Naive thymus-derived CD4-positive, alpha-beta T cell (primary cell): ENCODE data around the gene DOK6. TPM values are rescaled to one million over a fixed set of nuclear protein-coding genes. Genes with fewer than 3 reads are reported as not detected.

Experiments used
- ATAC-seq: fragments of 150-1000 bp; cut with Tn5 transposase; 2 replicates; pipeline ENCODE4 v1.10.0; 2021; ENCODE audit warnings: mild to moderate bottlenecking, moderate library complexity
- CTCF ChIA-PET: fragments of 350-600 bp; sonication (Branson Sonifier 250); formaldehyde crosslinking; loops from one replicate; lab custom pipeline; 2021; ENCODE audit warnings: antibody characterized with exemption; lab: Charles Lee
- POLR2A ChIA-PET: fragments of 350-600 bp; sonication (Branson Sonifier 250); formaldehyde crosslinking; loops from one replicate; lab custom pipeline; 2021; ENCODE audit warnings: antibody characterized with exemption, inconsistent platforms; lab: Charles Lee
- DNase-seq, 9 donors: peaks; one replicate each; pipeline versions ENCODE4 v3.0.0 to v3.0.0-alpha.2; 2020 to 2022; ENCODE audit warnings: mixed read lengths in 1 of 9
- H3K27ac ChIP-seq: one replicate; pipeline ENCODE4 v1.7.0; 2013; ENCODE audit warnings: mild to moderate bottlenecking, low read depth, low read length, moderate library complexity
- H3K27me3 ChIP-seq, 2 donors: one replicate each; pipeline ENCODE4 v1.7.0; 2013; ENCODE audit warnings: low read length in 2 of 2, mild to moderate bottlenecking in 2 of 2, moderate library complexity in 2 of 2; ENCODE audit not compliant: control insufficient read depth in 2 of 2, insufficient read depth in 2 of 2
- H3K36me3 ChIP-seq, 3 experiments: 1 replicate in 2 of 3; 2 replicates in 1 of 3; pipeline ENCODE4 v1.7.0; 2013; ENCODE audit warnings: low read length in 3 of 3, mild to moderate bottlenecking in 3 of 3, moderate library complexity in 1 of 3; ENCODE audit not compliant: insufficient read depth in 3 of 3, control insufficient read depth in 2 of 3
- H3K4me1 ChIP-seq, 2 donors: one replicate each; pipeline ENCODE4 v1.7.0; 2013; ENCODE audit warnings: low read length in 2 of 2, mild to moderate bottlenecking in 2 of 2, moderate library complexity in 1 of 2; ENCODE audit not compliant: control insufficient read depth in 2 of 2, insufficient read depth in 2 of 2
- H3K4me3 ChIP-seq: 2 replicates; pipeline ENCODE4 v1.7.0; 2013; ENCODE audit warnings: mild to moderate bottlenecking, low read length
- H3K9me3 ChIP-seq, 3 experiments: 1 replicate in 2 of 3; 2 replicates in 1 of 3; pipeline ENCODE4 v1.7.0; 2013; ENCODE audit warnings: low read length in 3 of 3; ENCODE audit not compliant: control insufficient read depth in 2 of 3
- H3K27ac Mint-ChIP-seq, 9 donors: one replicate each; pipeline ENCODE4 v1.8.0; 2020 to 2022; ENCODE audit warnings: mixed read lengths in 9 of 9, mild to moderate bottlenecking in 8 of 9, moderate library complexity in 5 of 9, inconsistent platforms in 2 of 9
- H3K27me3 Mint-ChIP-seq, 5 donors: one replicate each; pipeline ENCODE4 v1.8.0; 2021 to 2022; ENCODE audit warnings: mixed read lengths in 5 of 5, mild to moderate bottlenecking in 1 of 5
- H3K36me3 Mint-ChIP-seq, 5 donors: one replicate each; pipeline ENCODE4 v1.8.0; 2020 to 2022; ENCODE audit warnings: mixed read lengths in 5 of 5, mild to moderate bottlenecking in 3 of 5, inconsistent platforms in 1 of 5
- H3K4me1 Mint-ChIP-seq, 7 donors: one replicate each; pipeline ENCODE4 v1.8.0; 2020 to 2022; ENCODE audit warnings: mixed read lengths in 7 of 7, mild to moderate bottlenecking in 3 of 7, inconsistent platforms in 1 of 7
- H3K4me3 Mint-ChIP-seq, 10 donors: one replicate each; pipeline ENCODE4 v1.8.0; 2020 to 2022; ENCODE audit warnings: mild to moderate bottlenecking in 10 of 10, mixed read lengths in 10 of 10, moderate library complexity in 6 of 10, inconsistent platforms in 2 of 10
- H3K9me3 Mint-ChIP-seq, 11 donors: one replicate each; pipeline ENCODE4 v1.8.0; 2020 to 2022; ENCODE audit warnings: mixed read lengths in 11 of 11, mild to moderate bottlenecking in 4 of 11, inconsistent platforms in 1 of 11, moderate library complexity in 1 of 11
- intact Hi-C, 2 donors: fragments of 100-400 bp; cut with micrococcal nuclease; formaldehyde crosslinking; loops; one replicate each; pipeline ENCODE4 v1.15.1; 2023
- polyA plus RNA-seq, 2 donors: library from polyadenylated mRNA; unstranded; fragments of 300-500 nt; fragmentation: Illumina TruSeq; gene quantifications; one replicate each; pipeline ENCODE4 v1.2.3, GENCODE V29; 2021
- total RNA-seq, 6 experiments: library from RNA in 5 of 6; stranded (reverse) in 5 of 6; gene quantifications; 1 replicate in 5 of 6; 2 replicates in 1 of 6; pipeline ENCODE4 v1.2.3 and lab custom pipeline; 2021 to 2026

DOK6 gene
- total and polyA plus RNA-seq, 7 experiments from 2014 or later = 0.06 to 0.11 TPM; not detected in 5

DNA sequence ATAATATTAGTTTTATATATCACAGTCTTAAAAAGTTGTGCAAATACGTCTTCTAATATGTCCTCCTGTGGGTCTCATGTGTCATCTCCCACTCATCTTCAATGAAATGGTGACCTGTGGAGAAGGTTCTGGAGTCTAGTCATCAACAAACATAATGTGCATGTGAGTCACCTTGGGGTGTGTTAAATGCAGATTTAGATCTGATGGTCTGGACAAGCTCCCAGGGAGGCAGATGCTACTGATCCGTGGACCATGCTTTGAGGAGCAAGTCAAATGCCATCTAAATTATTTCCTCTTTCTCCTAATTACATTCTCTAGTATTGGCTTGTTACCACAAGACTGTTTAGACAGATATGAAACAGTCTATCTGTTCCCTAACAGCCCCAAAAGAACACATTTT, 336.0 kb downstream of the DOK6 start:
- no peaks in the 10 kb centered on the region for H3K4me1 Mint-ChIP-seq
- DNase-seq (no peak), ATAC-seq (no peak)
- H3K9me3 Mint-ChIP-seq = peaks cover 0 to 14% (median 5%) of the 10 kb centered on the region in 11 donors
- Histone ChIP-seq H3K36me3 (no peaks in the 10 kb centered on the region), H3K27ac (no peak overlapping the region), H3K27me3 (no peaks in the 10 kb centered on the region), H3K9me3 (no peaks in the 10 kb centered on the region), H3K4me1 (no peaks in the 10 kb centered on the region), H3K4me3 (no peak overlapping the region)
- intact Hi-C loops = no loop called here
- no peak overlapping the region for H3K27ac Mint-ChIP-seq
- H3K36me3 Mint-ChIP-seq = peaks cover 0 to 22% (median 3%) of the 10 kb centered on the region in 5 donors
- H3K4me3 Mint-ChIP-seq = no peak overlapping the region
- H3K27me3 Mint-ChIP-seq = no peaks in the 10 kb centered on the region
- POLR2A ChIA-PET = no interaction called here
- CTCF ChIA-PET = no interaction called here

DNA sequence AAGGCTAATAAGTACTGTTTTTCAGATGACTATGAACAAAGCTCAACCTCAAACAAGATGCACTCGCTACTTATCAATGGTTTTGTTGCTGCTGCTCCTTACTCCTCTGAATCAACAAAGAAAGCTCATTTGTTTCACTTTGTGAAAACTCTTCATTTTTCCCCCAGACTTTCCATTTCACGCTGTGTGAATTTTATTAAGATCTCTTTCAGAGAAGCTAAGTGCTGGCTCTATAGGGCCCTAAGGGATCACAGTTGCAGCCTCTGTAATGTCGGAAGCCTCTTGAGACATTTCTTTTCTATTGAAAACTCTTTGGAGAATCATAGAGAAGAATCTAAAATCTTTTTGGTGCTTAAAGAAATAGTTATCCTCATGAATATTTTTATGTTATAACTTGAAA, 337.2 kb downstream of the DOK6 start:
- peaks cover 0 to 22% (median 3%) of the 10 kb centered on the region in 5 donors for H3K36me3 Mint-ChIP-seq
- no peaks in the 10 kb centered on the region for H3K4me1 Mint-ChIP-seq
- peaks cover 0 to 14% (median 5%) of the 10 kb centered on the region in 11 donors for H3K9me3 Mint-ChIP-seq
- CTCF ChIA-PET = no interaction called here
- DNase-seq (no peak), ATAC-seq (no peak)
- Histone ChIP-seq H3K9me3 (no peaks in the 10 kb centered on the region), H3K4me3 (no peak overlapping the region), H3K27me3 (no peaks in the 10 kb centered on the region), H3K36me3 (no peaks in the 10 kb centered on the region), H3K27ac (no peak overlapping the region), H3K4me1 (no peaks in the 10 kb centered on the region)
- intact Hi-C loops = no loop called here
- POLR2A ChIA-PET = interaction anchor here (1.0 kb wide), 1 partner anchor 11 kb away, joined by 3 read pairs; no protein-coding TSS in a partner anchor
- H3K4me3 Mint-ChIP-seq = no peak overlapping the region
- no peaks in the 10 kb centered on the region for H3K27me3 Mint-ChIP-seq
- no peak overlapping the region for H3K27ac Mint-ChIP-seq

DNA sequence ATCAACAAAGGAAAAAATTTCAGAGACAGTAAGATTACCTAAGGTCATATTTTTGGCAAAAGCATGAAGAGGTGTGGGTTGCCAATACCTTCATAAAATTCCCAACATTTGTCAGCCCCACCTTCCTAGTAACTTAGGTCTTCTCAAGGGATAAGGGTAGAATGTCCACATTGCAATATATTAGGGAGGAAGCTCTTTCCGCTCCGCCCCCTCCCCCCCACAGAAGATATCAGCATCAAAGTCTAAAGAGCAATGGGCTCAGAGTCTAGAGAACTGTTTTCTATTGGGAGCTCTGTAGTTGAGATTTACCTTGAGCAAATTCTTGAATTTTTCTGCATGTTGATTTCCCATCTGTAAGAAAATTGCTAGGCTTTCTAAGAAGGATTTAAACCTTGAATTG, 346.7 kb downstream of the DOK6 start:
- no peak overlapping the region for H3K27ac Mint-ChIP-seq
- H3K9me3 Mint-ChIP-seq = peaks cover 0 to 10% (median 4%) of the 10 kb centered on the region in 11 donors
- no peak overlapping the region for H3K27ac ChIP-seq
- ATAC-seq (no peak), DNase-seq (no peak)
- H3K4me3 ChIP-seq = no peak overlapping the region
- H3K4me3 Mint-ChIP-seq = no peak overlapping the region
- H3K27me3 ChIP-seq = no peaks in the 10 kb centered on the region
- H3K36me3 ChIP-seq = no peaks in the 10 kb centered on the region
- H3K27me3 Mint-ChIP-seq = no peaks in the 10 kb centered on the region
- H3K4me1 ChIP-seq = no peaks in the 10 kb centered on the region
- no peaks in the 10 kb centered on the region for H3K9me3 ChIP-seq
- ChIA-PET CTCF (no interaction called here), POLR2A (no interaction called here)
- H3K36me3 Mint-ChIP-seq = peaks cover 3 to 27% (median 7%) of the 10 kb centered on the region in 5 donors
- no peaks in the 10 kb centered on the region for H3K4me1 Mint-ChIP-seq
- intact Hi-C loops = no loop called here

DNA sequence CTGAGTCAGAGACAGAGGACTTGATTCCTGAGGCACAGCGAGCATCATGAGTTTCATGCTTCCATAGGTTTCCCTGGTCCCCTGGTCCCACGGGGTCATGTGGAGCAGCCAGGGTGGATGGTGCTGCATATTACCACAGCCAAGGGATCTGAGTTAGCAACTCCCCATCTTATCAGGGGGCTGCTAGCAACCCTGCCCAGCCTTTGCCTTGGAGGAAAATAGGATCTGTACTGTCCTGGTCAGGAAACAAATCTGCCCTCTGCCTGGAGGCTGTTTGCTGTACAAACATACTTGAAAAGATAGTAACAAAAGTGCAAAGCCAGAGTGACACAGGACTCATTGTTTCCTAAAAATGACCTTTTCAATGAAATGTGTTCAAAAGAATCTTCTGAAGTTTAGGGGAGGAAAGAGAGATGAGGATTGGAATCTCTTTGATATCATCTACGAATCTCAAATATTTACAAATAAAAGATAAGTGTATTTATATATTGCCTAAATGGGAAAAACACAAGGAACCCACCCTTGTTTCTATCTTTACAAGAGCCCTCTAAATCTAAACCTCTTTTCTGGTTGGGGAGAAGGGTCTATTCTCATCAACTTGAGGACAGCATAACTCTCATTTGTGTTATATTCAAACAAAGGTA, 352.2 kb downstream of the DOK6 start:
- ChIA-PET CTCF (no interaction called here), POLR2A (no interaction called here)
- no peak for DNase-seq
- peaks cover 7 to 46% (median 23%) of the 10 kb centered on the region in 11 donors for H3K9me3 Mint-ChIP-seq
- H3K27me3 Mint-ChIP-seq = no peaks in the 10 kb centered on the region
- H3K9me3 ChIP-seq = peaks cover 0 to 6% (median 0%) of the 10 kb centered on the region in 3 experiments
- H3K36me3 Mint-ChIP-seq = peaks cover 16 to 32% (median 30%) of the 10 kb centered on the region in 5 donors
- H3K27ac ChIP-seq = no peak overlapping the region
- no peaks in the 10 kb centered on the region for H3K36me3 ChIP-seq
- intact Hi-C loops = no loop called here
- H3K27me3 ChIP-seq = no peaks in the 10 kb centered on the region
- H3K27ac Mint-ChIP-seq = peak overlapping the region in 1 of 9 donors; percentile 66
- H3K4me3 ChIP-seq = no peak overlapping the region
- H3K4me3 Mint-ChIP-seq = no peak overlapping the region
- peaks cover 5 to 10% of the 10 kb centered on the region in 2 donors for H3K4me1 ChIP-seq
- peaks cover 17 to 50% (median 39%) of the 10 kb centered on the region in 7 donors for H3K4me1 Mint-ChIP-seq
- ATAC-seq = no peak

DNA sequence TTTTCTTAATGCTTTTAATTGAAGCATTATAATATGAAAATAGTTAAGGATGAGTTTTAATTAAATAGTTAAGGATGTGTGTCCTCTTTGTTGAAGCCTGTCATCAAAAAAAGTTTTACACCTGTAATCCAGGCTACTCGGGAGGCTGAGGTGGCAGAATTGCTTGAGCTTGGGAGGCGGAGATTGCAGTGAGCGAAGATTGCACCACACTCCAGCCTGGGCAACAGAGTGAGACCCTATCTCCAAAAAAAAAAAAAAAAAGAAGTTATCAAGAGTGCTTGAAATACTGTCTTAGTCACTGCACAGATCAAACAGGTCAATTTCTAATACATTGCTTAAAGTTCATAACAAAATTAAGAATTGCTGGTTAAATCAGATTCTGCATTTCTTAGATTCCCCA, 353.4 kb downstream of the DOK6 start:
- Mint-ChIP-seq H3K36me3 (peaks cover 16 to 31% (median 25%) of the 10 kb centered on the region in 5 donors), H3K4me3 (no peak overlapping the region), H3K4me1 (peaks cover 17 to 60% (median 48%) of the 10 kb centered on the region in 7 donors), H3K27me3 (no peaks in the 10 kb centered on the region), H3K9me3 (peaks cover 7 to 48% (median 23%) of the 10 kb centered on the region in 11 donors), H3K27ac (no peak overlapping the region)
- H3K4me3 ChIP-seq = no peak overlapping the region
- peaks cover 5 to 10% of the 10 kb centered on the region in 2 donors for H3K4me1 ChIP-seq
- peaks cover 0 to 6% (median 0%) of the 10 kb centered on the region in 3 experiments for H3K9me3 ChIP-seq
- ATAC-seq (no peak), DNase-seq (no peak)
- no peaks in the 10 kb centered on the region for H3K27me3 ChIP-seq
- POLR2A ChIA-PET = interaction anchor here (1.9 kb wide), 1 partner anchor 203 kb away, joined by 5 read pairs; no protein-coding TSS in a partner anchor
- CTCF ChIA-PET = no interaction called here
- no peaks in the 10 kb centered on the region for H3K36me3 ChIP-seq
- intact Hi-C loops = no loop called here
- no peak overlapping the region for H3K27ac ChIP-seq

DNA sequence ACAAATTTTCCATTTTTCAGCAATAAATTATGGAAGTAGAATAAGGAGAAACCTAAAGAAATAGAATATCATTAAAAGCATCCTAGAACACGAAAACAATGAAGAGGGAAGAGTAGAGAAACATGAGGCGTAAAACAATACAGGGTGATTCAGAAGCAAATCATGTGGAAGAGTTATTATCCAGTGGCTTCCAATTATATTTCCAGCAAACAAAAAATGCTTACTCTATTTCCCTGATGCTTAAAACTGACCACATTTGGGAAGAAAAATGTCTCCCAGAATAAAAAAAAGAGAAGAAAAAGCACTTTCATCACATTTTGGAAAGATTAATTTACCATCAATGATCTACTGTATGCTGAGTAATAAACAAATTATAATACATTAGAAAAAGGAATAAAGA, 354.4 kb downstream of the DOK6 start:
- Histone ChIP-seq H3K9me3 (peaks cover 0 to 6% (median 0%) of the 10 kb centered on the region in 3 experiments), H3K4me3 (no peak overlapping the region), H3K27me3 (no peaks in the 10 kb centered on the region), H3K27ac (no peak overlapping the region), H3K36me3 (no peaks in the 10 kb centered on the region), H3K4me1 (peaks cover 5 to 10% of the 10 kb centered on the region in 2 donors)
- peaks cover 17 to 60% (median 48%) of the 10 kb centered on the region in 7 donors for H3K4me1 Mint-ChIP-seq
- H3K27ac Mint-ChIP-seq = peak overlapping the region in 2 of 9 donors; percentile 28 to 86
- DNase-seq (no peak), ATAC-seq (no peak)
- ChIA-PET CTCF (no interaction called here), POLR2A (interaction anchor here (1.9 kb wide), 1 partner anchor 202 kb away, joined by 5 read pairs; no protein-coding TSS in a partner anchor)
- H3K4me3 Mint-ChIP-seq = peak overlapping the region in 4 of 10 donors; percentile 7 to 41 (median 17)
- intact Hi-C loops = no loop called here
- H3K36me3 Mint-ChIP-seq = peaks cover 14 to 29% (median 23%) of the 10 kb centered on the region in 5 donors
- H3K27me3 Mint-ChIP-seq = no peaks in the 10 kb centered on the region
- peaks cover 6 to 46% (median 20%) of the 10 kb centered on the region in 11 donors for H3K9me3 Mint-ChIP-seq
